SIG-M5 treated with dmso at 0.1 percent for 504 hours (cell line): ENCODE data around the gene RENBP.

Experiments used
- DNase-seq: peaks from one replicate; lab custom pipeline; 2025; ENCODE audit not compliant: unreplicated experiment; lab: John Stamatoyannopoulos, UW

The RENBP gene

DNA sequence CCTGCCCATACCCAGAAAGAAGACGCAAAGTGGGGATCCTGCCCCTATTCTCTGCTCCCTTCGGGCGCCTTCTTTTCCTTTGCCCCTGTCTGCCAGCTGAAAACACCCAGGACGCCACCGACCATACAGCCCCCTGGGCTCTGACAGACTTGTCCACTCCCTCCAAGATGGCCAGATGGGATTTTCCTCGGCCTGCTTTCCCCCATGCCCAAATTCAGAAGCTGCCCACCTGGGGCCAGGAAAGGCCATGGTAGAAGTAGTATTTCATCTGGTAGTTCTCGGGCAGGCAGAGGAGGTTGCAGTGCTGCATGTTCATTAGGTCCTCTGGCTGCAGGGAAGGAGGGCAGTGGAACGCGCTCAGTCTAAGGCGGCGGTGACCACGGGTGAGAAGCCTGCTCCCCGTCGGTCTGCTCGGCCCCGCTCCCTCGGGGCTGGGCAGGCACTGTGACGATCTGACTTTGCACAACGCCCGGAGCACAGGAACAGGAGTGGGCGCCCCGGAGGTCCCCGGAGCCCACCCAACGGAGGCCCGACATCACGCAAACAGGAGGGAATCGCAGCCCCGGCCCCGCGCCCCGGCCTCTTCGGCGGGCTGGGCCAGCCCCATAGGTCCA lies 10.2 kb downstream of the RENBP start:
- no peak for DNase-seq

- DNase-seq = no peak
These were observed 10.7 kb downstream of the RENBP start for GRCh38 chrX:153933748-153934147.

DNA sequence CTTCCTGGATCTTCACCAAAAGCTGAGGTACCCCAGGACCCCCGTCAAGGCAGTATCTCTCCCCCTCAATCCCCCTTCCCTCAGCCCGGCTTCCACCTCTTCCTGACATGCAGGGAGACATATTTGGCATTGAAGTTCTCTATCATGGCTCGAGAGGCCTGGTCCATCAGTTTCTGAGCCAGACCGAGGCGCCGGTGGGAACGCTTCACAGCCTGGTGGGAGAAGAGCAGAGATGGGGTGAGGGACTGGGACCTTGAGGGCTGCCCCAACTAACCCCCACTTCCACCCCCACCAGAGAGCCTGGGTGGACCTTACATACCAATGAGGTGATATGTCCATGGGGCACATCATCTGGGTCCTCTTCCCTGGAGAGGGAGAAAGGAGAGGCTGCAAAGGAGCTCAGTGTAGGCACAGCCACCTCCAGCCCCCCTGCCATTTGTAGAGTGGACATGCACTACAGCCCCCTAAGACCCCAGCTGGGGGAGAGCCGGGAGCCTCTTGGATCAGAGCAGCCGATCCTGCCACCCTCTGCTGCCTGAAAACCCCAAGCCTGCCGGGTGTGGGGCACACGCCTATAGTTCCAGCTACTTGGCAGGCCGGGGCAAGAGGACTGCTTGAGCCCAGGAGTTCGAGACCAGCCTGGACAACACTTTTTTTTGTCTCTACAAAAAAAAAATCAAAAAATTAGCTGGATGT lies 12.1 kb downstream of the RENBP start:
- no peak for DNase-seq

- no peak for DNase-seq
These were observed 12.7 kb downstream of the RENBP start for GRCh38 chrX:153931748-153932147.

DNA sequence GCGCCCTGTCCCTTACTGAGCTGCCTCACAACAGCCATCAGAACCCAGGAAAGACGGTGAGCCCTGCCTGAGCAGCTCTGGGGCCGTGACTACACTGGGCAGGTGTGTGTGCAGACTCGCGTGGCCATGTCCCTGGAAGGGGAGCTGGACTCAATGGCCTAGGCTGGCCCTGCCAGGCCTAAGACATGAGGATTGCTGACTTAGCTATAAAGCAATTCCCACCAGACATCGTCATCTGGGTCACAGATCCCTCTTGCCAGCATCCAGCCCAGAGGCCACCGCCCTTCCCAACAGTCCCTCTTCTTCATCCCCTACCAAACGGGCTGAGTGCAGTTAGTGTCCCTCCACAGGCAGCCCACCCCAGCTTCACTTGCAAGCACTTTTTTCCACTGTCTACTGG lies 13.3 kb downstream of the RENBP start:
- no peak for DNase-seq

- no peak for DNase-seq
These were observed 14.2 kb downstream of the RENBP start for GRCh38 chrX:153930011-153930910.

- no peak for DNase-seq
These were observed 14.9 kb downstream of the RENBP start for GRCh38 chrX:153929576-153929975.

GRCh38 chrX:153928846-153929245 lies 15.6 kb downstream of the RENBP start:
- no peak for DNase-seq

GRCh38 chrX:153927922-153928760 lies 16.3 kb downstream of the RENBP start:
- DNase-seq = peak; percentile 96

GRCh38 chrX:153927672-153927921 lies 16.8 kb downstream of the RENBP start:
- peak; percentile 54 for DNase-seq

- peak; percentile 93 for DNase-seq
These were observed 17.4 kb downstream of the RENBP start for GRCh38 chrX:153926858-153927671.

- no peak for DNase-seq
These were observed 17.9 kb downstream of the RENBP start for GRCh38 chrX:153926552-153926857.

DNA sequence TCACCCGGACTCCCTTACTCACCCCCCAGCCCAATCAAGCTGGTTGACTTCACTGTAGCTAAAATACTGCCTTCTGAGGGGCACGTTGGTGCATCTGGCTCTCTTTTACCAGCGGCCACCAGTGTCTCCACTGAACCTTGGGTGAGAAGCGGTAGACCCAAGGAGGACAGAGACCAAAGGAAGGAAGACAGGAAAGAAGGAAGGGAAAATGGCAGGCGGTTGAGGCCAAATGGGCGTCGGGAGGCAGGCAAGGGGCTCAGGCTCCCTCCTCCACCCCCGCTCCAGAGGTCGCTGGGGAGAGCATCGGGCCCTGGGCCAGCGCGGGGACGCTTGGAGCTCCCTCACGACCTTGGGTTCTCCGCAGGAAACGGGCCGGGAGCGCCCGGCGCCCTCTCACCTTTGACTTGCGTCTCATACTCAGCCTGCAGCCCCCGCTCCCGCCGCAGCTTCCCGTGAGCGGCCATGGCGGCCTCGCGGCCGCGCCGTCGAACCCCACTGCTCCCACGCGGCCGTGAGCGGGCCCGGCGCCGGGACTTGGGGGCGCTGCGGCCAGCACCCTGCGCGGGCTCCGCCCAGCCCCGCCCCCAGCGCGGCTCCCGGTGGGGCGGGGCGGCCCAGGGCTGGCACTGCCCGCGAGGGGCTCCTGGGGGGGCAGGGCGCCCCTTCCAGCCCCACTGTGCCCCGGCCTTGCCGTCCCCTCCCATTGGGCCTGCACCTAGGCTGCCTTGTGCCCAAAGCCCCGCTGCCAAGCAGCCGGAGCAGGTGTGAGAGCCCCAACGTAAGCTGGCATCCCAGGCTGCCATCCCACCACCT lies 18.5 kb downstream of the RENBP start, which contains the start of gene ARHGAP4:
TSS of gene ARHGAP4 (minus strand) at position 526 of the 813 bp plus-strand sequence. CDS start at position 464, 62 bp downstream.
- DNase-seq = no peak

- DNase-seq = no peak
These were observed 19.1 kb downstream of the RENBP start for GRCh38 chrX:153925387-153925738.

- peak; percentile 54 for DNase-seq
These were observed 20.1 kb downstream of the RENBP start for GRCh38 chrX:153924149-153924861.

- no peak for DNase-seq
These were observed 21.2 kb downstream of the RENBP start for GRCh38 chrX:153922932-153923857.

DNA sequence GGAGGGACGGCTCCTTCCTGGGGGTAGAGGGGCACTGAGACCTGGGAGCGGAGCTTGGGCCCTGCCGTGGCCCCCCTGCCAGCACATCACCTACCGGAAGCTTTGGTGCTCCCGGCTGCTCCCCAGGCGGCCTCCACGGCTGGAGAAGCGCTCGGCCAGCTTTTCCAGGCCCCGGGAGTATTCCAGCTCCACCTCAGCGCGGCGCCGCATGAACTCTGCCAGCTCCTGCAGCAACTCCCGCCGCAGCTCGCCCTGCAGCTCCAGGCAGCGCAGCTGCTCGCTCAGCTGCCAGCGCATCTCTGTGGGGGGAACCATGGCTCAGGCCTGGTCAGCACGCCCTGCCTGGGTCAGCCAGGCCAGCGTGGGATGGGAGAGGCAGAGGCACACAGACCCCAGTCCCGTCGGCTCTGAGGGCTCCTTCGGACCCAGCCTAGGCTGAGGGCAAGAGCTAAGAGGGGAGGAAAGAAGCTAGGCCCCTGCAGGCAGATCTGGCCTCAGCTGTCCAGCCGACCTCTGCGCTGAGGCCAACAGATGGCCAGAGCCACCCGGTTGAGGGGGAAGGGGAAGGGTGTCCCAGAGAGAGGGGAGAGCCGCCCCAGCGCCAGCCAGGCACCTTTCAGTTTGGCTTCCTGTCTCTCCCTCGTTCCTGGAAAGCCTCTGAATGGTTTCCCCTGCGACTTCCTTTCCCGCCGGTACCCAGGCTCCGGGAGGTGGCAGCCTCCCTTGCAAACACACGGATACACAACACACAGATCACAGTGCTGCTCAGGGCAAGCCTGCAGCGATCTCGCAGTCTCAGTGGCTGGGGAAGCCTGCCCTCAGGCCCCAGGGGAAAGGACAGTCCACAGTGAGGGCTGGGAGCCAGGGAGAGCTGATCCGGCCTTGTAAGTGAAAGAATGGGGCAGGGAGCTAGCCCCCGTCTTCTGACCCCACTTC lies 22.7 kb downstream of the RENBP start:
- no peak for DNase-seq
